HCT116 (cell line): ENCODE measurements around the gene CDK5RAP1.
"Not testable (repeated sequence)": the region's sequence is repeated elsewhere in the genome, so short reads cannot be mapped to it uniquely, and the experiment has no call there.

Experiments used
- EGR1 ChIP-seq: IDR thresholded peaks from 2 replicates; pipeline ENCODE4 v1.6.1; 2012; ENCODE audit warnings: low read depth
- POLR2A ChIP-seq: IDR thresholded peaks from 2 replicates; pipeline ENCODE4 v1.7.0; 2011; ENCODE audit warnings: borderline replicate concordance; ENCODE audit not compliant: insufficient read depth, insufficient read length; ENCODE audit errors: extremely low read depth
- RAD21 ChIP-seq: IDR thresholded peaks from 2 replicates; pipeline ENCODE4 v1.6.1; 2012; ENCODE audit warnings: low read depth, mild to moderate bottlenecking
- SIN3A ChIP-seq: IDR thresholded peaks from 2 replicates; pipeline ENCODE4 v1.6.1; 2012; ENCODE audit warnings: low read depth
- SP1 ChIP-seq: IDR thresholded peaks from 2 replicates; pipeline ENCODE4 v1.6.1; 2012; ENCODE audit warnings: low read depth
- TCF7L2 ChIP-seq: IDR thresholded peaks from 2 replicates; pipeline ENCODE4 v1.7.0; 2011; ENCODE audit warnings: borderline replicate concordance, inconsistent platforms; ENCODE audit not compliant: insufficient read depth, insufficient read length; ENCODE audit errors: extremely low read depth
- YY1 ChIP-seq: IDR thresholded peaks from 2 replicates; pipeline ENCODE4 v1.6.1; 2011; ENCODE audit warnings: low read length, low read depth, moderate library complexity, mild to moderate bottlenecking; ENCODE audit not compliant: insufficient replicate concordance; ENCODE audit errors: extremely low read depth
- TF ChIP-seq, protein P1 (sequence below), 3 experiments: fragments of 200-600 bp in 1 of 3; sonication (generic) in 1 of 3; IDR thresholded peaks in 2 of 3; conservative IDR thresholded peaks in 1 of 3; 2 replicates each; pipeline ENCODE4 v1.5.1; 2012 to 2017; ENCODE audit warnings: low read depth in 2 of 3, low read length in 2 of 3, antibody characterized with exemption in 1 of 3, borderline replicate concordance in 1 of 3, control low read depth in 1 of 3, mild to moderate bottlenecking in 1 of 3, mixed read lengths in 1 of 3, mixed run types in 1 of 3, moderate library complexity in 1 of 3; ENCODE audit not compliant: insufficient read depth in 1 of 3
- TF ChIP-seq, protein P2 (sequence below): IDR thresholded peaks from 2 replicates; pipeline ENCODE4 v1.6.1; 2012
- TF ChIP-seq, protein P3 (sequence below): IDR thresholded peaks from 2 replicates; pipeline ENCODE4 v1.6.1; 2012

DNA sequence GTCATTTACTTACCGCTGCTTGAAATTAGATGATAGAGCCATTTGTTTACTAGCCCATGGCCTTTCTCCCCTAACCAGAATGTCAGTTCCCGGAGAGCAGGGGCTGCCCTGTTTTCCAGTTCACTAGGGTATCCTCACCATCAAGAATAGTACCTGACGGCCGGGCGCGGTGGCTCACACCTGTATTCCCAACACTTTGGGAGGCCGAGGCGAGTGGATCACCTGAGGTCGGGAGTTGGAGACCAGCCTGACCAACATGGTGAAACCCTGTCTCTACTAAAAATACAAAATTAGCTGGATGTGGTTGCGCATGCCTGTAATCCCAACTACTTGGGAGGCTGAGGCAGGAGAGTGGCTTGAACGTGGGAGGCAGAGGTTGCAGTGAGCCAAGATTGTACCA lies 22.6 kb upstream of the CDK5RAP1 start:
- TF ChIP-seq, protein P1, sequence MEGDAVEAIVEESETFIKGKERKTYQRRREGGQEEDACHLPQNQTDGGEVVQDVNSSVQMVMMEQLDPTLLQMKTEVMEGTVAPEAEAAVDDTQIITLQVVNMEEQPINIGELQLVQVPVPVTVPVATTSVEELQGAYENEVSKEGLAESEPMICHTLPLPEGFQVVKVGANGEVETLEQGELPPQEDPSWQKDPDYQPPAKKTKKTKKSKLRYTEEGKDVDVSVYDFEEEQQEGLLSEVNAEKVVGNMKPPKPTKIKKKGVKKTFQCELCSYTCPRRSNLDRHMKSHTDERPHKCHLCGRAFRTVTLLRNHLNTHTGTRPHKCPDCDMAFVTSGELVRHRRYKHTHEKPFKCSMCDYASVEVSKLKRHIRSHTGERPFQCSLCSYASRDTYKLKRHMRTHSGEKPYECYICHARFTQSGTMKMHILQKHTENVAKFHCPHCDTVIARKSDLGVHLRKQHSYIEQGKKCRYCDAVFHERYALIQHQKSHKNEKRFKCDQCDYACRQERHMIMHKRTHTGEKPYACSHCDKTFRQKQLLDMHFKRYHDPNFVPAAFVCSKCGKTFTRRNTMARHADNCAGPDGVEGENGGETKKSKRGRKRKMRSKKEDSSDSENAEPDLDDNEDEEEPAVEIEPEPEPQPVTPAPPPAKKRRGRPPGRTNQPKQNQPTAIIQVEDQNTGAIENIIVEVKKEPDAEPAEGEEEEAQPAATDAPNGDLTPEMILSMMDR (IDR thresholded peaks at IDR 0.05 in 2 of 3, conservative IDR thresholded peaks at IDR 0.05 in 1 of 3; ENCODE audit: borderline replicate concordance in 1 of 3, insufficient read depth in 1 of 3, low read depth in 2 of 3, low read length in 2 of 3), result not testable (repeated sequence)
- TF ChIP-seq, protein P2, sequence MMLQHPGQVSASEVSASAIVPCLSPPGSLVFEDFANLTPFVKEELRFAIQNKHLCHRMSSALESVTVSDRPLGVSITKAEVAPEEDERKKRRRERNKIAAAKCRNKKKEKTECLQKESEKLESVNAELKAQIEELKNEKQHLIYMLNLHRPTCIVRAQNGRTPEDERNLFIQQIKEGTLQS, result not testable (repeated sequence)
- not testable (repeated sequence) for TF ChIP-seq RAD21, EGR1, SIN3A, YY1, POLR2A, TCF7L2, SP1
- TF ChIP-seq, protein P3, sequence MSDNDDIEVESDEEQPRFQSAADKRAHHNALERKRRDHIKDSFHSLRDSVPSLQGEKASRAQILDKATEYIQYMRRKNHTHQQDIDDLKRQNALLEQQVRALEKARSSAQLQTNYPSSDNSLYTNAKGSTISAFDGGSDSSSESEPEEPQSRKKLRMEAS, result not testable (repeated sequence)
